Muscle layer of duodenum (tissue), 2 donors: ENCODE measurements around the gene IMP3.

Experiments
- H3K27ac ChIP-seq: one replicate; pipeline ENCODE4 v1.7.0; 2013; ENCODE audit warnings: mild to moderate bottlenecking, low read length
- H3K27me3 ChIP-seq: one replicate; pipeline ENCODE4 v1.7.0; 2013; ENCODE audit warnings: low read depth, mild to moderate bottlenecking, control low read depth, low read length
- H3K36me3 ChIP-seq, 2 donors: one replicate each; pipeline ENCODE4 v1.7.0; 2013; ENCODE audit warnings: low read length in 2 of 2, control low read depth in 1 of 2, mild to moderate bottlenecking in 1 of 2; ENCODE audit not compliant: insufficient read depth in 2 of 2, control insufficient read depth in 1 of 2
- H3K4me1 ChIP-seq, 2 donors: one replicate each; pipeline ENCODE4 v1.7.0; 2013; ENCODE audit warnings: low read length in 2 of 2, mild to moderate bottlenecking in 2 of 2, control low read depth in 1 of 2, moderate library complexity in 1 of 2; ENCODE audit not compliant: insufficient read depth in 2 of 2, control insufficient read depth in 1 of 2
- H3K4me3 ChIP-seq, 2 donors: one replicate each; pipeline ENCODE4 v1.7.0; 2013; ENCODE audit warnings: low read length in 2 of 2, low read depth in 1 of 2, mild to moderate bottlenecking in 1 of 2
- H3K9me3 ChIP-seq, 2 donors: one replicate each; pipeline ENCODE4 v1.7.0; 2013; ENCODE audit warnings: low read length in 2 of 2, control low read depth in 1 of 2, mild to moderate bottlenecking in 1 of 2; ENCODE audit not compliant: control insufficient read depth in 1 of 2
- donor health status: healthy.

IMP3 gene

GRCh38 chr15:75656331-75656730 is 16.3 kb upstream of the IMP3 start:
- Histone ChIP-seq H3K4me3 (no peak overlapping the region), H3K4me1 (peaks cover 25 to 49% of the 10 kb centered on the region in 2 donors), H3K9me3 (no peaks in the 10 kb centered on the region), H3K27ac (no peak overlapping the region), H3K36me3 (peaks cover 11 to 30% of the 10 kb centered on the region in 2 donors), H3K27me3 (no peaks in the 10 kb centered on the region)

DNA sequence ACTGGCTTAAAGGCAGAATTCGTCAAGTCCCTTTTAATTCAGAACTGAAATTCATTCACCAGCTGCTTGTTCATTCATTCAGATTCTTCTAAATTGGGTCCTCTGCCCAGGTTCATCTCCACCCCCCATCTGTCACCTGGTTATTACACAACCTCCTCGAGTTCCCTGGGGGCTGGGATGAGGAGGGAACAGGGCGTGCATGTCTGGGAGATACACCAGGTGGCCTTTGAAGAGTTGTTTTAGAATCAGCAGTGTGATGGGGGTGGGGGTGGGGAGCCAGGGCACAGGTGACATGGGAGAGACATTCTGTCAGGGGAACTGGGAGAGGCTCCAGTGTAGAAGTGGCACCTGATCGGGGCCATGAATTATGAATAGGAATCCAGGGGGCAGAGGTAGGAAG is 15.9 kb upstream of the IMP3 start:
- Histone ChIP-seq H3K27ac (no peak overlapping the region), H3K4me3 (no peak overlapping the region), H3K4me1 (peaks cover 29 to 51% of the 10 kb centered on the region in 2 donors), H3K27me3 (no peaks in the 10 kb centered on the region), H3K36me3 (peaks cover 11 to 30% of the 10 kb centered on the region in 2 donors), H3K9me3 (no peaks in the 10 kb centered on the region)

- no peak overlapping the region for H3K27ac ChIP-seq
- no peak overlapping the region for H3K4me3 ChIP-seq
- H3K36me3 ChIP-seq = peaks cover 11 to 27% of the 10 kb centered on the region in 2 donors
- H3K9me3 ChIP-seq = no peaks in the 10 kb centered on the region
- H3K27me3 ChIP-seq = no peaks in the 10 kb centered on the region
- peaks cover 27 to 56% of the 10 kb centered on the region in 2 donors for H3K4me1 ChIP-seq
Measured at GRCh38 chr15:75654201-75654907, 14.3 kb upstream of the IMP3 start.

DNA sequence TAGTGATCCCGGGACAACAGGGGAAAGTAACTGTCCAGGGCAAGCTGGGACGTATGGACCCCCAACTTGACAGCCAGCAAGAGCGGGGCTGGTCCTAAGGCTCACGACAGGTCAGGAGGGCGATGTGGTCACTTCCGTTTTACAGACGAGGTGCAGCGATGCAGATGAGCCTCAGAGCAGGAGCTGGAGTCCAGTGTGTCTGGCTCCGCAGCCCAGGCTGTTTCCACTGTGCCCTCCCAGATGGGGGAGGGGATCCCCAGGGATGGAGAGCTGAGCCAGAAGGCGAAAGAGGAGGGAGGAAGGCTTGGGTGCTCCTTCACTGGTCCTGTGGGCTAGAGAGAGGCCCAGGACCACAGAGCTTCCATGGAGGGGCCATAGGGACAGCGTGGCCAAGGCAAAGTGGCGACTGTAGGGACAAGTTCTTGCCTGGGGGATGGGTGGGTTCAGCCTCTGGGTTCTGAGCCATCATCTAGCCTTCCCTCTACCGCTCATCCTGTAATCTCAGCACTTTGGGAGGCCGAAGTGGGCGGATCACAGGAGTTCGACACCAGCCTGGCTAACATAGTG is 13.4 kb upstream of the IMP3 start:
- peaks cover 11 to 26% of the 10 kb centered on the region in 2 donors for H3K36me3 ChIP-seq
- no peaks in the 10 kb centered on the region for H3K27me3 ChIP-seq
- H3K27ac ChIP-seq = peak overlapping the region; percentile 74
- H3K9me3 ChIP-seq = no peaks in the 10 kb centered on the region
- H3K4me3 ChIP-seq = peak overlapping the region; percentile 2 to 8
- peaks cover 27 to 62% of the 10 kb centered on the region in 2 donors for H3K4me1 ChIP-seq

DNA sequence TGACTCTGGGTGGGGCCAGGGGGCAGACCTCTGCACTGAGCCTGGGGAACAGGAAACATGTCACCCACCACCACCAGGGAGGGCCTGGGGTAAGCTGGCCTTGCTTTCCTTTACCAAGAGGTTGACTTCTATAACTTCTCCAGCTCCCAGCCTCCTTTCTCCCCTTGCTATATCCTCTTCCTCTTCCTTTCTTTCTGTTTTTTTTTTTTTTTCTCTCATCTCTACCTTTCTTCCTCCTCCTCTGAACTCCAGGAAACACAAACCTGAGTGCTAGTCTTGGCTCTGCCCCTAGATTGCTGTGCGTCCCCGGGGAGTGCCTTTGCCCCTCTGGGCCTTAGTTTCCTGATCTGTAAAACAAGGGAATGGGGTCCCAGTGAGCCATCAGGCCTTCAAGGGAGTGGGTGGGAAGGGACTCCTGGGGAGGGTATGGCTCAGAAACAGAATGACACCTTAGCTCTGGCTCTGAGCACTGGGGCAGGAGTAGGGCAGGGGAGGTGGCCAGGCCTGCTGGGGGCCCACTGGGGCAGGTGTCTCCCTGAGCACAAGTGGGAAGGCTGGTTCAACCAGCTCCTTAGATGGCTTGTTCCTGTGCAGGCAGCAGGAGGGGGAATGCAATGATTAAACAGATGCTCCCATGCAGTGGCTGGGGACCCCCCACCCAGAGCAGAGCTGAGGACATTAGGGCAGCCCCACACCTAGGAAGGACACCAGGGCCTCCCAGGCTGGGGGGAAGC is 12.0 kb upstream of the IMP3 start:
- Histone ChIP-seq H3K27ac (peak overlapping the region; percentile 74), H3K36me3 (peaks cover 6 to 11% of the 10 kb centered on the region in 2 donors), H3K4me3 (peak overlapping the region; percentile 88 to 89), H3K4me1 (peaks cover 27 to 62% of the 10 kb centered on the region in 2 donors), H3K27me3 (no peaks in the 10 kb centered on the region), H3K9me3 (no peaks in the 10 kb centered on the region)

GRCh38 chr15:75650908-75651809 is 11.1 kb upstream of the IMP3 start:
- Histone ChIP-seq H3K4me1 (peaks cover 34 to 67% of the 10 kb centered on the region in 2 donors), H3K27me3 (no peaks in the 10 kb centered on the region), H3K4me3 (peak overlapping the region; percentile 88 to 89), H3K36me3 (peaks cover 3 to 5% of the 10 kb centered on the region in 2 donors), H3K9me3 (no peaks in the 10 kb centered on the region), H3K27ac (peak overlapping the region; percentile 74)

DNA sequence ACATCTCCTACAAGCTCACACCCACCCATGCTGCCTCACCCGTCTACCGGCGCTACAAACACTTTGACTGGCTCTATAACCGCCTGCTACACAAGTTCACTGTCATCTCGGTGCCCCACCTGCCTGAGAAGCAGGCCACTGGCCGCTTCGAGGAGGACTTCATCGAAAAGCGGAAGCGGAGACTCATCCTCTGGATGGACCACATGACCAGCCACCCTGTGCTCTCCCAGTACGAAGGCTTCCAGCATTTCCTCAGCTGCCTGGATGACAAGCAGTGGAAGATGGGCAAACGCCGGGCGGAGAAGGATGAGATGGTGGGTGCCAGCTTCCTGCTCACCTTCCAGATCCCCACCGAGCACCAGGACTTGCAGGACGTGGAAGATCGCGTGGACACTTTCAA is 9.8 kb upstream of the IMP3 start:
- no peaks in the 10 kb centered on the region for H3K27me3 ChIP-seq
- peak overlapping the region; percentile 88 to 89 for H3K4me3 ChIP-seq
- H3K36me3 ChIP-seq = peaks cover 3 to 5% of the 10 kb centered on the region in 2 donors
- H3K4me1 ChIP-seq = peaks cover 37 to 64% of the 10 kb centered on the region in 2 donors
- no peaks in the 10 kb centered on the region for H3K9me3 ChIP-seq
- H3K27ac ChIP-seq = no peak overlapping the region

DNA sequence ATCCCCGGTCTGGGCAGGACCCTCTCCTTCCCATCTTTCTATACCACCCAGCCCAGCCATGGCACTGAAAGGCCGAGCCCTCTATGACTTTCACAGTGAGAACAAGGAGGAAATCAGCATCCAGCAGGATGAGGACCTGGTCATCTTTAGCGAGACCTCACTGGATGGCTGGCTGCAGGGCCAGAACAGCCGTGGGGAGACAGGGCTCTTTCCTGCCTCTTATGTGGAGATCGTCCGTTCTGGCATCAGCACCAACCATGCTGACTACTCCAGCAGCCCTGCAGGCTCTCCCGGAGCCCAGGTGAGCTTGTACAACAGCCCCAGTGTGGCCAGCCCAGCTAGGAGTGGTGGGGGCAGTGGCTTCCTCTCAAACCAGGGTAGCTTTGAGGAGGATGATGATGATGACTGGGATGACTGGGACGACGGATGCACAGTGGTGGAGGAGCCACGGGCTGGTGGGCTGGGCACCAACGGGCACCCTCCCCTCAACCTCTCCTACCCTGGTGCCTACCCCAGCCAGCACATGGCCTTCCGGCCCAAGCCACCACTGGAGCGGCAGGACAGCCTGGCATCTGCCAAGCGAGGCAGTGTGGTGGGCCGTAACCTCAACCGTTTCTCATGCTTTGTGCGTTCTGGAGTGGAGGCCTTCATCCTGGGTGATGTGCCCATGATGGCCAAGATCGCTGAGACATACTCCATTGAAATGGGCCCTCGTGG is 9.2 kb upstream of the IMP3 start:
- Histone ChIP-seq H3K27me3 (no peaks in the 10 kb centered on the region), H3K27ac (peak overlapping the region; percentile 93), H3K36me3 (peaks cover 2 to 5% of the 10 kb centered on the region in 2 donors), H3K4me1 (peaks cover 37 to 58% of the 10 kb centered on the region in 2 donors), H3K9me3 (no peaks in the 10 kb centered on the region), H3K4me3 (peak overlapping the region; percentile 88 to 89)

DNA sequence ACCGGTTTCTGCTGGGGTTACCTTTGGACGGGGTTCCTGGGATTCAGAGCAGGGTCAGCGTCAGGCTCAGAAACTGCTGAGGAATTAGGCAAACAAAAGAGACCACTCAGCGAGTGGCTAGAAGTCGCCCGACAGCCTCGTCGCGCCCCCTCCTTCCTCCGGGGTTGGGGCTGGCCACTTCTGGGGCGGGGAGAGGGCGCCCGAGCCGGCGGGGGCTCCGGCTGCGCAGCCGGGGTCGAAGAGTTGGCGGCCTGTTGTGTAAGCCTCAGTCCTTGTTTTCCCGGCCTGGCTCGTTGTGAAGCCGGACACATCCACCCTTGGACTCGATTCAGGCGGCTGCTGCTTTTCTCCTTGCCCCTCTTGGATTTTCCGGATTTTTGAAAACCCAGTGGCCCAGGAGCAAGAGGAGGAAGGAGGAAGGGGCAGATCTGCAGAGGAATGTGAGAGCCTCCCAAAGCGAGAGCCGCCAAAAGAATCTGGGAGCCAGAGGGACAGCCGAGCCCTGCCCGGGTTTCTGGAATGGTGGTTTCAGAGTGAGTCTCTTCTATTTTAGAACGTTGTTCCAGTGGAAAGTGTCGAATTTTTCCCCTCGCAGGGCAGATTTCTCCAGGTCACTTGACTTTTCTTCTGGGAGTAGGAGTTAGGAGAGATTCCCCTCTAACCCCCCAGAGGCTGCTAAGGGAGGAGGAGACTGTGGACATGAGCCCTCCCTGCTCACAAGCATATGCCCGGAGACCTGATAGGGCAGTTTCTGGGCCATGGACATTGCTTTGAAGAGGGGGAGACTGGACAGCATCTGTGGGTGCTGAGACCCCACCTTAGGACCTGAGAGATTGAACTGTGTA is 8.4 kb upstream of the IMP3 start:
- H3K27ac ChIP-seq = peak overlapping the region; percentile 93
- H3K4me3 ChIP-seq = peak overlapping the region; percentile 88 to 89
- no peaks in the 10 kb centered on the region for H3K9me3 ChIP-seq
- H3K36me3 ChIP-seq = peaks cover 0 to 5% of the 10 kb centered on the region in 2 donors
- no peaks in the 10 kb centered on the region for H3K27me3 ChIP-seq
- H3K4me1 ChIP-seq = peaks cover 37 to 53% of the 10 kb centered on the region in 2 donors
